Middle frontal gyrus (tissue), 1 donor: ENCODE data around the gene NTN4.
"Not testable (repeated sequence)": the region's sequence is repeated elsewhere in the genome, so short reads cannot be mapped to it uniquely, and the experiment has no call there.

Experiments used
- DNase-seq: peaks from one replicate; pipeline ENCODE4 v3.0.0-alpha.2; 2015; ENCODE audit warnings: low spot score; ENCODE audit errors: extremely low spot score

Gene NTN4

GRCh38 chr12:95663525-95663924 is 127.0 kb downstream of the NTN4 start:
- no peak for DNase-seq

DNA sequence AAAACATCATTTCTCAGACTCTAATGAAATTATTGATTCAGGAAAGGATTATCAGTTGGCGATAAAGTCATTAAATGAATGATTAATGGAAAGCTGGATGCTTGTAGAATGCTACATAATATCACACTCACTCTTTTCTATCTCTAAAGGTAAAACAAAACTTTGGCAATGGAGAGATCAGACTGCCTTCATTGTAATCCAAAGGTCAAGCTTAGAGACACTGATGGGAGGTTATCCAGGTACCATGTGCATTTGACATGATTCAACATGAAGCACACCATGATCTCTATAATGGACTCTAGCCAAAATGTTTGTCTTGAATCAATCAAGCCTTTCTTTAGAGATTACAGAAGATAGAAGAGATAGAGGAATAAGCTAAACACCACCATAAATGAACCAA is 129.2 kb downstream of the NTN4 start:
- DNase-seq, result no peak

DNA sequence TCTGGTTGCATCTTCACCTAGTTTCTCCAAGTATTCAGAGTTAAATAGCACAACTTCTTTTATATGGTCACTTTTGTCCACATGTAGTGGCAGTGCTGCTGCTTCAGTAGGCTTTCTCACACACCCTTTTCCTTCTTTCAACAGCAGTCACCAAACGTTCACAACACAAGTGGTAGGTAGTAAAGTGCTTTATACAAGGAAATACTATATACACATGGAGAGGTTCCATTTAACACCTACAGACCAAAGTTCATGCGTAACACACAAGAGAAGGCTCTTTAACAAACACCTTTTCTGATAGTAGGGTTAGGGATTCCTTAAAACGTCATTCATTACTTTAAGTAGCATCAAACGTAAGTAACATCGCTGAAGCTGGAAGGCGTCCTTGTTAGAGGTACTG is 132.2 kb downstream of the NTN4 start:
- DNase-seq, result no peak

DNA sequence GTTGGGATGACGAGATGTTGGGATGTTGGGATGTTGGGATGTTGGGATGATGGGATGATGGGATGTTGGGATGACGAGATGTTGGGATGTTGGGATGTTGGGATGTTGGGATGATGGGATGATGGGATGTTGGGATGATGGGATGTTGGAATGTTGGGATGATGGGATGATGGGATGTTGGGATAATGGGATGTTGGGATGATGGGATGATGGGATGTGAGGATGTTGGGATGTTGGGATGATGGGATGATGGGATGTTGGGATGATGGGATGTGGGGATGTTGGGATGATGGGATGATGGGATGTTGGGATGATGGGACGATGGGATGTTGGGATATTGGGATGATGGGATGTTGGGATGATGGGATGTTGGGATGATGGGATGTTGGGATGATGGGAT is 135.9 kb downstream of the NTN4 start:
- not testable (repeated sequence) for DNase-seq

DNA sequence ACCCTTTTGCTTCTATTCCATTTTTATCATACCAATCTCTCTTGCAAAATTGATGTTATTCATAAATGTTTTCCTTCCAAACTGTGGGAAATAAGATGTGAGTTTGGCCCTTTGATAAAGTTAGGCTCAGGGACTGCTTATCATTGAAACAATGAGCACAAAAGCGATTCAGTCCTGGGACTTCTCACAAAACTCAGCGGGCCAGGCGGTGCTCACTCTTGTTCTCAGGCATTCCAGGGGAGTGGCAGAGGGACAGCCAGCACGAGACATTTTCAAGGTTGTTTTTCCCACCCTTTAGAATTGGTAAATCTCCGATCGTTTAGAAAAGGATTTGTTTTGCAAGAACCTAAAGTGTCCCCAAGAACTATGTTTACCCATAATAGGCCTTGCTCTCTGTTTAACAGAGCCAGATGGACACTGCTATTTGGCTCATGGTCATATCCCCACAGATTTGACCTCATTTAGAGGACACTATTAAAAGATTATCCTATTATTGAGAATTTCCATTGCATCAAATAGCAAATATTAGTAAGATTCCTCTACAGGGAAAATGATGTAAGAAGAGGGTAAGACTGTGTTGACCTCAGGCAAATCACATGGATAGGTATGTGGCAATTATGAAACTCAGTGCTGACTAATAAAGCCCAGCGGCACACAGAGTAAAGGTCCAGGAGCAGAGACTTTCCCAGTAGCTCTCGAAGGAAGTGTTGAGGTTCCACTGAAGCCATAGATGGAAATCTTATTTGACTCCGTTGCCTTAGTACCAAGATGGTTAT is 136.6 kb downstream of the NTN4 start:
- no peak for DNase-seq

GRCh38 chr12:95651681-95652080 is 138.9 kb downstream of the NTN4 start:
- DNase-seq, result no peak

GRCh38 chr12:95648990-95649791 is 141.4 kb downstream of the NTN4 start:
- no peak for DNase-seq

DNA sequence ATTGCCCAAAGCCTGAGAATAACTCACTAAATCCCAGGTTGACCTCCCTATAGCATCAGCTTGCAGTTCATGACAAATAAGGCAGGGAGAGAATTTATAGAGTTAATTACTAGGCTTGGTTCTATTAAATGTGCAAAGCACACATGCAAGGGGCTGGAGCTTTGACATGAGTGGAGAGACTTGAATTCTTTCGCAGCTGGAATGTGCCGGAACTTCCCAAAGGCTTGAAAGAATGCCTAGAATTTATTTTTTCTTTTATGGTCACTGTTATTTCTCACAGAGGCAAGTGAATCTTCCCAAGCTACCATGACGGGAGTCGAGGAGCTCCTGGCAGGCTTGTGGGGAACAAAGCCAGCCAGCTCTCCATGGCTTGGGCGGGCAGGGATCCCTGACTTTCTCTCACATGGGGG is 143.8 kb downstream of the NTN4 start:
- no peak for DNase-seq

DNA sequence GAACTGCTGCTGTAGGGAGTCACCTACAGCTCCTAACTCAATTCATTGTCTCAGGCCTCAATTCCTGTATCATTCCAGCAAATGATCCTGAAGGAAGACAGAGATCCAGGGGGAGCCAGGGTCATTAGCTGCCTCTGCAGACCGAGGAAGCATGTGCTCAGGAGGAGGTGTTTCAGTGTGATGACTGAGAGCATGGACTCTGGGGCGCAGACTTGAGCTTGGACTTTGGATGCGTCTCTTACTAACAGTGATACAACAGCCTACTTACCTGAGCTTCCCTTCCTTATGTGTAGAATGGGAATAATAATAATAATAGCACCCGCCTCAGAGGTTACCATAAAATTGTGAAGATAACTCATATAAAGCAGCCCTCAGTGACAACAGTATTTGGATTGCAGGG is 147.3 kb downstream of the NTN4 start:
- no peak for DNase-seq

- DNase-seq, result no peak
Observed at GRCh38 chr12:95642583-95642982, 148.0 kb downstream of the NTN4 start.

DNA sequence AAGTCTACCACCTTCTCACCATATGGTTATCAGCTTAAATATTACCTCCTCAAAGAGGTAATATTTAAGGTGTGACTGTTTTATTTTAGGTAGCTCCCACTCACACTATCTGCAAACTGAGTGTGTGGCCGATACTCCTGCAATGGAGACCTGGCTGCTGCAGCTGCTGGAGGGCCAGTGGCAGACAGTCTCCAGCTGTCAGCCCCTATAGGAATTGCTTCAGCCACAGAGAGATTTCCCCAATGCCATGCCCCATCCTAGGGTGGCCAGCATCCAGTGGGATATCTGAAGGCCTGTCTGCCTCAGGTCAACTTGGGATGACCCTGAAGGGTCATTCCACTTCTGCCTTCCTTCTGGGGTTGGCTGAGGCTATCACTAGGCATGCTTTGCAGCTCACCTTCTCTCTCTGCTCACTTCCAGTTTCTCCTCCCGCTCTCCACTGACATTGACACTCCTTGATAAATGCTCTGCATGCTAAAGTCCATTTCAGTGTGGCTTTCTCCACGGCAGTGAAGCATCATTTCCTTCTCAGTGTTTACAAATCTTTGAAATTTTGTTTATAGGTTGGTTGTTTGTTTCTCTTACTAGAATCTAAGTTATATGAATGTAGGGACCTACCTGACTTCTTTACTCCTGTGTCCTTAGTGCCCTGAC is 149.1 kb downstream of the NTN4 start:
- no peak for DNase-seq

DNA sequence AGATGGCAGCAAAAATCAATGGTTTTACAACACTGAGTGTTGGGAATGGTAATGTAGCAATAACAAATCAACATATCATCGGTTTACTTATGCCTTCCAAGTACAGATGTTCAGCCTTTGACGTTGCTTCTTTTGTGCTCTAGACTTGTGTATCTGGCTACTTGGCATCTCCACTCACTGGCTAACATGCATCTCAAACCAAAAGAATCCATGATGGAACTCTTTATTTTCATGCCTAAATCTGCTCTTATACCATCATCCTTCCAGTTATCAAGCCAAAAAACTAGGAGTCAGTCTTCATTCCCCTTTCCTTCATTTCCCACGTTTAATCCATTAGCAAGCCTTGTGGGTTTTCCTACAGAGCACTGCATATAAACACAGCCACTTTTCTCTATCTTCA is 150.0 kb downstream of the NTN4 start:
- no peak for DNase-seq

DNA sequence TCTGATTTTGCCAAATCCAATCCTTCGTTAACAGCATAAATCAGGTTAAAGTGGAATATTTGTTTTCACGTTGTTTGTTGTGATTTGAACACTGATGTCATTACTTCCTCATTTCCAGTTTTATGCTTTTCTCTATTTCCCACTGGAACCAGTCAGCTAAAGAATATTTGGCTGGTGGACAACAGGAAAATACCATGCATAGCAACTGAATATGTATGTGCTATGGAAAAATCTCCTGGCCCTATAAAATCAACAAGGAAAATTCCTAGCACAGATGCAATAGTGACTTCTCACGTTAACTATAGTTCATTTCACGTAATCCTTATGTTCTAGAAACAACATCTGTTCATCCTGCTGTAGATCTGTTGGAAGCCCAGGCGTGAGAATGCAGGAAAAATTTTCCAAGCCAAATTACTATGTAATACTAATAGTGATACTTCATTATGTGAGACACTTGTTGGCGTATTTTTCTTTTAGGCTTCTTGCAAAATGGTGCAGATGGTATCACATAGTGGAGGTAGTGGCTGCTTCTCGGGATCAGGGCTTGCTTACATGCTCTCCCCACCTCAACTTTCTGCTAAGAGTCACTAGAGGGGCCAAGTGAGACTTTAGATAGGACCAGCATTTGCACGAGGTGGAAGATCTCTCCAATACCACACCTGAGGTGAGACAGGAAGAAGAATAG is 153.0 kb downstream of the NTN4 start:
- peak; percentile 11 for DNase-seq

- no peak for DNase-seq
Observed at GRCh38 chr12:95637010-95637409, 153.6 kb downstream of the NTN4 start.

GRCh38 chr12:95634622-95635621 is 155.6 kb downstream of the NTN4 start:
- no peak for DNase-seq

GRCh38 chr12:95633732-95634465 is 156.7 kb downstream of the NTN4 start:
- DNase-seq, result no peak

GRCh38 chr12:95633049-95633731 is 157.4 kb downstream of the NTN4 start:
- DNase-seq, result no peak

DNA sequence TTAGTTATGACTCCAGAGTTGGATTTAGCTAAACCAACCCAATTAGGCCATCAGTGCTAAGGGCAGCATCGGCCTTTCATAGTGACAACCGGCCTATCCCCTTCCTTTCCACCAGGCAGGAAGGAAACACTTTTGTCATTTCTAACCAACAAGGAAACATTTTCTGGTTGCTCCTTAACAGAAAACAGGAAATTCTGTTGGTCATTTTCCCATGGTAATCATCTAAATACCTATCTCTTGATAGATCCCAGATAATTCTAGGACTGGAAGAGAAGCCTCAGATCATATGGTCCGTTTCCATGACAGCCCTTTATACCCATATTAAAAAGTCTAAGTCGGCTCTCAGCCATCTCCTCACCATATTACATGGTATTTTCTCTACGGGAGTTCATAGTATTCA is 160.1 kb downstream of the NTN4 start:
- DNase-seq, result no peak

DNA sequence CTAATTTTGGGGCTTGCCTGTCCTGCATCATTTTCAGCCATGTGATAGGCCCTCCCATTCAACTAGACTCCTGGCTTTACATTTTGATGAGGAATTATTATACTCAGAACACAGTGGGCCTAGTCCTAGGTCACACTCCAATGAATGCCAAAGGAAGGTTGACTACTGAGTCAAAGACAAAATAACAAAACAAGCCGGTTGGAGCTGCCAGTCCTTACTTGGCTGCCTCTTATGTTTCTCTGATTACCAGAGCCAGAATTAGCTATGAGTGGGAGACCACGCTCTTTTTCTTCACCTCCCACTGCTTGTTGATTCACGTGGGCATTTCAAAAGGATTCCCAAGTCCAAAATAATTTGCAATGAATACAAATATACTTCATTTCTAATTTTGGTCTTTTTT is 161.2 kb downstream of the NTN4 start:
- no peak for DNase-seq
